Vagina (tissue), 2 donors: Measurements from ENCODE around the gene RFX2. TPM values are rescaled to one million over a fixed set of nuclear protein-coding genes. Genes with fewer than 3 reads are reported as not detected.

Experiments
- DNase-seq, 2 donors: peaks; one replicate each; pipeline ENCODE4 v3.0.0-alpha.2; 2017; ENCODE audit errors: extremely low spot score in 2 of 2
- H3K27ac ChIP-seq: fragments of 200-600 bp; sonication (generic); one replicate; pipeline ENCODE4 v1.5.1; 2019
- H3K27me3 ChIP-seq: fragments of 200-600 bp; sonication (generic); one replicate; pipeline ENCODE4 v1.5.1; 2019
- H3K36me3 ChIP-seq, 2 donors: fragments of 200-600 bp; sonication (generic); one replicate each; pipeline ENCODE4 v1.5.1; 2017 to 2019
- H3K4me1 ChIP-seq: fragments of 200-600 bp; sonication (generic); one replicate; pipeline ENCODE4 v1.5.1; 2019
- H3K4me3 ChIP-seq, 2 donors: fragments of 200-600 bp; sonication (generic); 1 replicate in 1 of 2; 2 replicates in 1 of 2; pipeline ENCODE4 v1.5.1; 2016 to 2019
- H3K9me3 ChIP-seq: fragments of 200-600 bp; sonication (generic); one replicate; pipeline ENCODE4 v1.5.1; 2019
- POLR2A ChIP-seq, 2 donors: fragments of 450-650 bp; IDR thresholded peaks; one replicate each; pipeline ENCODE4 v1.6.1; 2017; ENCODE audit warnings: antibody characterized with exemption in 2 of 2, mild to moderate bottlenecking in 2 of 2, moderate library complexity in 2 of 2
- POLR2AphosphoS5 ChIP-seq, 2 donors: sonication (generic); formaldehyde crosslinking; IDR thresholded peaks; one replicate each; pipeline ENCODE4 v1.9.0; 2017; ENCODE audit warnings: antibody characterized with exemption in 2 of 2, mild to moderate bottlenecking in 2 of 2, low read depth in 1 of 2; ENCODE audit not compliant: insufficient read depth in 1 of 2
- intact Hi-C: fragments of 100-400 bp; cut with DNase I; formaldehyde crosslinking; loops from one replicate; pipeline ENCODE4 v1.15.1; 2023
- total RNA-seq: library from RNA; depleted of rRNA; stranded (reverse); fragments of >200 nt; gene quantifications from one replicate; pipeline ENCODE4 v1.2.3, GENCODE V29; 2016
- TF ChIP-seq, protein P1 (sequence below), 3 experiments: fragments of 450-650 bp in 2 of 3; fragments of 200-600 bp in 1 of 3; sonication (generic) in 1 of 3; IDR thresholded peaks; one replicate each; pipeline ENCODE4 v1.5.1; 2017 to 2019; ENCODE audit warnings: antibody characterized with exemption in 3 of 3, mild to moderate bottlenecking in 2 of 3, moderate library complexity in 2 of 3

Gene RFX2
- total RNA-seq, 1 donor from 2014 or later, result 12.0 TPM

DNA sequence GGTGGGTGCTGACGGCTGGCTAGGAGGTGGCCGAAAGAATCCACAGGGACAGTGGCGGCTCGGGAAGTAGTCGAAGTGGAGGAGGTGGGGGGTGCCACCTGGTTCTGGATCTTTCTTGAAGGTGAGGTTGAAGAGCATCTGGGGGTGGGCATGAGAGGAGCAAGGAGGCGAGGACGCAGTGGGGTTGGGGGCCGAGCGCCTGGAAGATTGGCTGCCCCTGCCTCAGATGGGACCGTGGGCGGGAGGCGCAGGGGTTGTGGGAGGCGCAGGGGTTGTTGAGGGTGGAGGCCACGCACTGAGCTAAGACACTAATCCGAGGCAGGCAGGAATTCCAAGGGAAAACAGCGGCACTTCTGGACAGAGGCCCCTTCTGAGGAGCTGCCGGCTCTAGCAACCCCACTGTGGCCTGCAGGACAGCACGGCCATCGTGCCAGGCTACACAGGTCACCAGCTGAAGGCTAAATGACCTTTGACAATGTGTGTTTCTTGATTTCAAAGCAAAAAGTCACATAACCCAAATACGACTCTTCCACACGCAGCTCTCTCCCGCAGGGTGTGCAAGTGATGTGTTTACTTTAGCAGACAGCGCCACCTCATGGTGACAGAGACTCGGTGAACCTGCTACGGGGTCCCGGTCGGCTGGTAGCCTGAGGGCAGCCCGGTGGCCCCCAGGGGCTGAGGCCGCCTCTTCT is 88.3 kb downstream of the RFX2 start:
- TF ChIP-seq, protein P1, sequence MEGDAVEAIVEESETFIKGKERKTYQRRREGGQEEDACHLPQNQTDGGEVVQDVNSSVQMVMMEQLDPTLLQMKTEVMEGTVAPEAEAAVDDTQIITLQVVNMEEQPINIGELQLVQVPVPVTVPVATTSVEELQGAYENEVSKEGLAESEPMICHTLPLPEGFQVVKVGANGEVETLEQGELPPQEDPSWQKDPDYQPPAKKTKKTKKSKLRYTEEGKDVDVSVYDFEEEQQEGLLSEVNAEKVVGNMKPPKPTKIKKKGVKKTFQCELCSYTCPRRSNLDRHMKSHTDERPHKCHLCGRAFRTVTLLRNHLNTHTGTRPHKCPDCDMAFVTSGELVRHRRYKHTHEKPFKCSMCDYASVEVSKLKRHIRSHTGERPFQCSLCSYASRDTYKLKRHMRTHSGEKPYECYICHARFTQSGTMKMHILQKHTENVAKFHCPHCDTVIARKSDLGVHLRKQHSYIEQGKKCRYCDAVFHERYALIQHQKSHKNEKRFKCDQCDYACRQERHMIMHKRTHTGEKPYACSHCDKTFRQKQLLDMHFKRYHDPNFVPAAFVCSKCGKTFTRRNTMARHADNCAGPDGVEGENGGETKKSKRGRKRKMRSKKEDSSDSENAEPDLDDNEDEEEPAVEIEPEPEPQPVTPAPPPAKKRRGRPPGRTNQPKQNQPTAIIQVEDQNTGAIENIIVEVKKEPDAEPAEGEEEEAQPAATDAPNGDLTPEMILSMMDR (IDR thresholded peaks at IDR 0.05), result peak; percentile 46 to 67 (median 50)
- TF ChIP-seq POLR2AphosphoS5 (IDR thresholded peaks at IDR 0.05; ENCODE audit: insufficient read depth in 1 of 2, low read depth in 1 of 2), result no peak
- TF ChIP-seq POLR2A (IDR thresholded peaks at IDR 0.05), result no peak
- DNase-seq, result no peak
- intact Hi-C loops, result no loop called here

DNA sequence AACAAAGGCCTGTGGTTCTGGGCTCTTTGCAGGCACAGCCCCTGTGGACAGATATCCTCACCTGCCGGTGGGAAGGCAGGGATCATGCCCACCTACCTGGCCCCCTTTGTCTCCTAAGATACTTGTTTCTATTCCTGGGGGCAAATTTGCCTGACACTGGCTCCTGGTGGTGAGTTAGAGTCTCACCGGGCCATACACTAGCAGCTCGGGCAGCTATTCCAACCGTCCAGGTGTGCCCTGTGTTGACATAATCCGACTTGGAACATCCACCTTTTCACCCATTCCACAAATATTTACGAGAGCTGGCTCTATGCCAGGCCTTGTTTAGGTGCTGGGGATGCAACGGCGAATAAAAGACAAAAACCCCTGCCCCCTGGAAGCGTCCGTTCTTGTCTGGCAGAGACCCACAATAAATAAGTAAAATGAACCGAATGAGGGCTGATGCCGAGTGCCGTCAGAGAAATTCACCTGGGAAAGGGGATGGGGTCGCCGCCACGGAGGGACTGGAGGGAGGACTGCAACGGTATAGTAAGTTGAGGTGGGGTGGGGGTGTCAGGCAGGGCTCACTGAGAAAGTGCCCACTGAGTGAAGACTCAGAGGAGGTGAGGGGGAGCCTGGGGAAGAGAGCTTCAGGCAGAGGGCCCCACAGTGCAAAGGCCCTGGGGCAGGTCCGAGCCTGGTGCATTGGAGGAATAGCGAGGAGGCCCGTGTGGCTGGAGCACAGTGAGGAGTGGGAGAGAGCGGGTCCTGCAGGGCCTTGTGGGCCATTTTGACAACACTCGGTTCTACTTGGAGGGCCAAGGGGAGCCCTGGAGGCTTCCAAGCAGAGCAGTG is 89.1 kb downstream of the RFX2 start:
- Histone ChIP-seq H3K4me1 (peaks cover 6% of the 10 kb centered on the region), H3K9me3 (no peaks in the 10 kb centered on the region), H3K27me3 (no peaks in the 10 kb centered on the region), H3K36me3 (peaks cover 0 to 4% of the 10 kb centered on the region in 2 donors), H3K27ac (no peak overlapping the region), H3K4me3 (no peak overlapping the region)
- intact Hi-C loops, result no loop called here
- TF ChIP-seq, protein P1 (IDR thresholded peaks at IDR 0.05), result peak in 1 of 3 experiments; percentile 6
- no peak for TF ChIP-seq POLR2AphosphoS5 (IDR thresholded peaks at IDR 0.05; ENCODE audit: insufficient read depth in 1 of 2, low read depth in 1 of 2)
- DNase-seq, result no peak

More for the DNA sequence above, 88.3 kb downstream of the RFX2 start:
- peaks cover 0 to 4% of the 10 kb centered on the region in 2 donors for H3K36me3 ChIP-seq
- no peak overlapping the region for H3K4me3 ChIP-seq
- no peaks in the 10 kb centered on the region for H3K9me3 ChIP-seq
- H3K4me1 ChIP-seq, result peaks cover 6% of the 10 kb centered on the region
- H3K27ac ChIP-seq, result no peak overlapping the region
- H3K27me3 ChIP-seq, result no peaks in the 10 kb centered on the region

DNA sequence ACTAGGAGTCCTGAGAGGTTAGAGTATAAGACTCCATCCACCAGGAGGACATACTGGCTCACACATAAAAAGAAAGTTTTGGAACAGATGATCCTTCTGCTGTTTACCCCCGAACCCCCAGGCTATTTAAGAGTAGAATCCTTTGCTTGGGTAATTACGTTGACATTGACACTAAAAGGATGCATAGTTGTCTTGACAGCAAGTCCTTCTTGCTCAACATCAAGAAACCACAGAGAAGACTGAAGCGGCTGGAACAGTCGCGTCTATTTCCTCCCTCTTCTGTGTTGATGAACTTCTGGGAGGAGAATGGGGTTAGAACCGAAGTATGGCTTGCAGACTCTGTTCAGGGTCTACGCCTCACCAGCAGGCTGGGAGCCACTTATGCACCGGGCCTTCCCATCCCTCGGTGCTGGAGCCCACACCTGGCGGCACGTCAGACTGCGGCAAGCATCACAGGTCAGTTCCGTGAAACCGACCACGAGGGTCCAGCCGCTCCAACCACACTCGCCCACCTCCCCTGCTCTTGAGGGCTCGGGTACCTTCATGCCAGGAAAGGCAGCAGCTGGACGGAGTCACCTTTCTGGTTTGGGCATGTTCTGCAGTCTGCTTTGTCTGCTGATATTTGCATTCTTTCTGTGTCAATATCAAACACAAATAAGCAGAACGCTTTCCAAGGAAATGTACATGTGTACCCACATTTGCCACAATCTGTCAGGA is 90.0 kb downstream of the RFX2 start:
- H3K27ac ChIP-seq, result no peak overlapping the region

DNA sequence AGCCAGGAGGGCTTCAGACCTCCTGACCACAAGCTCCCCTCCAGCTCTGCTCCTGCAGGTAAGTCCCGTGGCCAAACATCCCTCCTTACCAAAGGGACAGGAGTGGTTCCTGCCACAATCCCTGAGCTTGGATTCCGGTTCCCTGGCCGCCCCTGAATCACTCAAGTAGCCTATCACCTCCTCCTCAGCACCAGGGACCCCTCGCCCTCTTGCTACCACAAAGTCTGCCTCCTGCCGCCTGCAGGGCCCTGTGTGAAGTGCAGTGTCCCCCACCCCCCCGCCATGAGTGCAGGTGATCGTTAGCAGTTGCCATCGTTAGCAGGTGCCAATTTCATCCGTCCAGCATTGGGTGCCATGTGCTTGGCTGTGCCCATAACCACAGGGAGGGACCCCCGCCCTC is 91.5 kb downstream of the RFX2 start:
- no peak for DNase-seq
- no peak overlapping the region for H3K27ac ChIP-seq
- H3K27me3 ChIP-seq, result no peaks in the 10 kb centered on the region
- H3K36me3 ChIP-seq, result no peaks in the 10 kb centered on the region
- H3K4me1 ChIP-seq, result peaks cover 6% of the 10 kb centered on the region
- no peaks in the 10 kb centered on the region for H3K9me3 ChIP-seq
- intact Hi-C loops, result no loop called here
- no peak overlapping the region for H3K4me3 ChIP-seq
- no peak for TF ChIP-seq POLR2A (IDR thresholded peaks at IDR 0.05)
- TF ChIP-seq, protein P1 (IDR thresholded peaks at IDR 0.05), result no peak

More for the DNA sequence above, 90.0 kb downstream of the RFX2 start:
- intact Hi-C loops, result no loop called here
- TF ChIP-seq POLR2A (IDR thresholded peaks at IDR 0.05), result no peak
- TF ChIP-seq, protein P1 (IDR thresholded peaks at IDR 0.05), result no peak
- TF ChIP-seq POLR2AphosphoS5 (IDR thresholded peaks at IDR 0.05; ENCODE audit: insufficient read depth in 1 of 2, low read depth in 1 of 2), result no peak
- no peak for DNase-seq
- Histone ChIP-seq H3K9me3 (no peaks in the 10 kb centered on the region), H3K27me3 (no peaks in the 10 kb centered on the region), H3K4me1 (peaks cover 6% of the 10 kb centered on the region), H3K4me3 (no peak overlapping the region), H3K36me3 (peaks cover 0 to 4% of the 10 kb centered on the region in 2 donors)
